ENCODE data around the gene TULP4.

DNA sequence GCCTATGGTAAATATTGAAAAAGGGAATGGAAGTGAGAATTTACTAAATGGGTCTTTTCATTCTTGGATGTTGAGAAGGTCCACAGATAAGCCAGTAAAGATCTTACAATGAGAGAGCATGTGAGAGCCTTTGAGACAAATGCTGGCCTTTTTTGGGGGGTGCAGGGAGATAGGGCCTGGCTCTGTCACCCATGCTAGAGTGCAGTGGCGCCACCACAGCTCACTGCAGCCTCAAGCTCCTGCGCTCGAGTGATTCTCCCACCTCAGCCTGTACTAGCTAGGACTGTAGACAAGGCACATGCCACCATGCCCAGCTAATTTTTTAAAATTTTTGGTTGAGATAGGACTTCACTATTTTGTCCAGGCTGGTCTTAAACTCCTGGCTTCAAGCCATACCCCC lies 184.4 kb downstream of the TULP4 start:
- TF ChIP-seq CTCF (IDR thresholded peaks at IDR 0.05) (no peak), POLR2AphosphoS5 (IDR thresholded peaks at IDR 0.05) (no peak), POLR2A (IDR thresholded peaks at IDR 0.05; ENCODE audit: low read depth) (no peak)
